ENCODE measurements around the gene LSM10. TPM values are rescaled to one million over a fixed set of nuclear protein-coding genes. Genes with fewer than 3 reads are reported as not detected.

Gene LSM10
- total and polyA plus RNA-seq, 9 of the 15 experiments (the other 6 are each of a cell fraction or from before 2014, with no cell fraction given) = 13.2 to 146 (median 68.9) TPM

DNA sequence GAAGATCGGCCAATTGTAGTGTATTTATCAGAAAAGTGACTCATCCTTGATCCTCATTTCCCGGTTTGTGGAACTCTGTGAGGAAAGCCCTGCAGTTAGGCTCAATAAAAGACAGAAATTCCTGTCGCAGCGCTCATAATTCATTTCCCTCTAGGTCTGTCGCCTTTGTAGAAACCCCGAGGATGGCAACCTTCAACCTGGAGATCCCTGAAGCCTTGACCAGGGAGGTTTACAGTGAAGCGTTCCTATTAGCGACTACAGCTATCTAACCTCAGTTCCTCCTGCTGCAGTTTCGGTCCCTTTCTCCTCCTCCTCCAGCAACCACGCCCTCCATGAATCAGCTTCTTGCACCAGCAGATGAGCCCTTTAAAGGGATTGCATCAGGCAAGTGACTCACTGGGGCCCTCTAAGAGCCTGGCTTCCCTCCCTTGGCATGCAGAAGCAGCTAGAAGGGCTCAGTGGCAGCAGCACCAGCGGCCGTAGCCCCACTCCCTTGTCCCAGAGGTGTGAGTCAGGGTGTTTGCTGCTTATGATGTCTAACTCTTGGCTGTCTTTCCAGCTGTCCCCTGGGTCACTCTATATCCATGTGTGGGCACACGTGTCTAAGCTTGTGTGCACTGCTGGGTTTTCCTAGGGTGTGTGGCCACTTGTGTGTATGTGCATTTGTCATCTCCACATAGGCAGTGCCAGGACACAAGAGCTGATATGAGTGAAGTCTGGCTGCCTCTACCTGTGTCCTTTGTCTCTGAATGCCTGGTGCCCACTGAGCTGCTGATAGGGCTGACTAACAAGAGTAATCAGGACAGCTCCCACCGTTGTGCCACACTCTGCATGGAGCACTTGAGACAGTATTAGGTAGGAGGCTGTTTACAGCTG is 11.2 kb downstream of the LSM10 start (continued):
- TF ChIP-seq, protein P1, sequence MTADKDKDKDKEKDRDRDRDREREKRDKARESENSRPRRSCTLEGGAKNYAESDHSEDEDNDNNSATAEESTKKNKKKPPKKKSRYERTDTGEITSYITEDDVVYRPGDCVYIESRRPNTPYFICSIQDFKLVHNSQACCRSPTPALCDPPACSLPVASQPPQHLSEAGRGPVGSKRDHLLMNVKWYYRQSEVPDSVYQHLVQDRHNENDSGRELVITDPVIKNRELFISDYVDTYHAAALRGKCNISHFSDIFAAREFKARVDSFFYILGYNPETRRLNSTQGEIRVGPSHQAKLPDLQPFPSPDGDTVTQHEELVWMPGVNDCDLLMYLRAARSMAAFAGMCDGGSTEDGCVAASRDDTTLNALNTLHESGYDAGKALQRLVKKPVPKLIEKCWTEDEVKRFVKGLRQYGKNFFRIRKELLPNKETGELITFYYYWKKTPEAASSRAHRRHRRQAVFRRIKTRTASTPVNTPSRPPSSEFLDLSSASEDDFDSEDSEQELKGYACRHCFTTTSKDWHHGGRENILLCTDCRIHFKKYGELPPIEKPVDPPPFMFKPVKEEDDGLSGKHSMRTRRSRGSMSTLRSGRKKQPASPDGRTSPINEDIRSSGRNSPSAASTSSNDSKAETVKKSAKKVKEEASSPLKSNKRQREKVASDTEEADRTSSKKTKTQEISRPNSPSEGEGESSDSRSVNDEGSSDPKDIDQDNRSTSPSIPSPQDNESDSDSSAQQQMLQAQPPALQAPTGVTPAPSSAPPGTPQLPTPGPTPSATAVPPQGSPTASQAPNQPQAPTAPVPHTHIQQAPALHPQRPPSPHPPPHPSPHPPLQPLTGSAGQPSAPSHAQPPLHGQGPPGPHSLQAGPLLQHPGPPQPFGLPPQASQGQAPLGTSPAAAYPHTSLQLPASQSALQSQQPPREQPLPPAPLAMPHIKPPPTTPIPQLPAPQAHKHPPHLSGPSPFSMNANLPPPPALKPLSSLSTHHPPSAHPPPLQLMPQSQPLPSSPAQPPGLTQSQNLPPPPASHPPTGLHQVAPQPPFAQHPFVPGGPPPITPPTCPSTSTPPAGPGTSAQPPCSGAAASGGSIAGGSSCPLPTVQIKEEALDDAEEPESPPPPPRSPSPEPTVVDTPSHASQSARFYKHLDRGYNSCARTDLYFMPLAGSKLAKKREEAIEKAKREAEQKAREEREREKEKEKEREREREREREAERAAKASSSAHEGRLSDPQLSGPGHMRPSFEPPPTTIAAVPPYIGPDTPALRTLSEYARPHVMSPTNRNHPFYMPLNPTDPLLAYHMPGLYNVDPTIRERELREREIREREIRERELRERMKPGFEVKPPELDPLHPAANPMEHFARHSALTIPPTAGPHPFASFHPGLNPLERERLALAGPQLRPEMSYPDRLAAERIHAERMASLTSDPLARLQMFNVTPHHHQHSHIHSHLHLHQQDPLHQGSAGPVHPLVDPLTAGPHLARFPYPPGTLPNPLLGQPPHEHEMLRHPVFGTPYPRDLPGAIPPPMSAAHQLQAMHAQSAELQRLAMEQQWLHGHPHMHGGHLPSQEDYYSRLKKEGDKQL (CRISPR knock-in tag; IDR thresholded peaks at IDR 0.05; ENCODE audit: borderline replicate concordance) = no peak
- TF ChIP-seq, protein P2, sequence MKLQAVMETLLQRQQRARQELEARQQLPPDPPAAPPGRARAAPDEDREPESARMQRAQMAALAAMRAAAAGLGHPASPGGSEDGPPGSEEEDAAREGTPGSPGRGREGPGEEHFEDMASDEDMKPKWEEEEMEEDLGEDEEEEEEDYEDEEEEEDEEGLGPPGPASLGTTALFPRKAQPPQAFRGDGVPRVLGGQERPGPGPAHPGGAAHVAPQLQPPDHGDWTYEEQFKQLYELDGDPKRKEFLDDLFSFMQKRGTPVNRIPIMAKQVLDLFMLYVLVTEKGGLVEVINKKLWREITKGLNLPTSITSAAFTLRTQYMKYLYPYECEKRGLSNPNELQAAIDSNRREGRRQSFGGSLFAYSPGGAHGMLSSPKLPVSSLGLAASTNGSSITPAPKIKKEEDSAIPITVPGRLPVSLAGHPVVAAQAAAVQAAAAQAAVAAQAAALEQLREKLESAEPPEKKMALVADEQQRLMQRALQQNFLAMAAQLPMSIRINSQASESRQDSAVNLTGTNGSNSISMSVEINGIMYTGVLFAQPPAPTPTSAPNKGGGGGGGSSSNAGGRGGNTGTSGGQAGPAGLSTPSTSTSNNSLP (IDR thresholded peaks at IDR 0.05; ENCODE audit: borderline replicate concordance, low read depth, low read length) = no peak; the same call in 1 of the 2 replicates
- TF ChIP-seq ZNF589 (CRISPR knock-in tag; IDR thresholded peaks at IDR 0.05; ENCODE audit: low read depth) = peak; percentile 98
- TF ChIP-seq HNRNPUL1 (IDR thresholded peaks at IDR 0.05; ENCODE audit: low read length) = no peak
- TF ChIP-seq ZNF253 (CRISPR knock-in tag; conservative IDR thresholded peaks at IDR 0.05) = no peak
- TF ChIP-seq HOXB6 (CRISPR knock-in tag; IDR thresholded peaks at IDR 0.05; ENCODE audit: borderline replicate concordance) = peak; percentile 72; the same call in 1 of the 2 replicates
- 0 out of 2 replicates have a peak, but pooled peaks have one; percentile 8 for TF ChIP-seq ZNF143 (CRISPR knock-in tag; IDR thresholded peaks at IDR 0.05)
- no peak for TF ChIP-seq LARP7 (IDR thresholded peaks at IDR 0.05)
- TF ChIP-seq, protein P3, sequence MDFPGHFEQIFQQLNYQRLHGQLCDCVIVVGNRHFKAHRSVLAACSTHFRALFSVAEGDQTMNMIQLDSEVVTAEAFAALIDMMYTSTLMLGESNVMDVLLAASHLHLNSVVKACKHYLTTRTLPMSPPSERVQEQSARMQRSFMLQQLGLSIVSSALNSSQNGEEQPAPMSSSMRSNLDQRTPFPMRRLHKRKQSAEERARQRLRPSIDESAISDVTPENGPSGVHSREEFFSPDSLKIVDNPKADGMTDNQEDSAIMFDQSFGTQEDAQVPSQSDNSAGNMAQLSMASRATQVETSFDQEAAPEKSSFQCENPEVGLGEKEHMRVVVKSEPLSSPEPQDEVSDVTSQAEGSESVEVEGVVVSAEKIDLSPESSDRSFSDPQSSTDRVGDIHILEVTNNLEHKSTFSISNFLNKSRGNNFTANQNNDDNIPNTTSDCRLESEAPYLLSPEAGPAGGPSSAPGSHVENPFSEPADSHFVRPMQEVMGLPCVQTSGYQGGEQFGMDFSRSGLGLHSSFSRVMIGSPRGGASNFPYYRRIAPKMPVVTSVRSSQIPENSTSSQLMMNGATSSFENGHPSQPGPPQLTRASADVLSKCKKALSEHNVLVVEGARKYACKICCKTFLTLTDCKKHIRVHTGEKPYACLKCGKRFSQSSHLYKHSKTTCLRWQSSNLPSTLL (IDR thresholded peaks at IDR 0.05) = no peak
- no peak for TF ChIP-seq MIER1 (IDR thresholded peaks at IDR 0.05; ENCODE audit: low read depth)
- no peak for TF ChIP-seq EHMT2 (IDR thresholded peaks at IDR 0.05)
- TF ChIP-seq FOXA1 (IDR thresholded peaks at IDR 0.05; ENCODE audit: borderline replicate concordance) = no peak
- no peak for TF ChIP-seq ZBTB1 (CRISPR knock-in tag; IDR thresholded peaks at IDR 0.05; ENCODE audit: borderline replicate concordance, low read depth)
- TF ChIP-seq, protein P4, sequence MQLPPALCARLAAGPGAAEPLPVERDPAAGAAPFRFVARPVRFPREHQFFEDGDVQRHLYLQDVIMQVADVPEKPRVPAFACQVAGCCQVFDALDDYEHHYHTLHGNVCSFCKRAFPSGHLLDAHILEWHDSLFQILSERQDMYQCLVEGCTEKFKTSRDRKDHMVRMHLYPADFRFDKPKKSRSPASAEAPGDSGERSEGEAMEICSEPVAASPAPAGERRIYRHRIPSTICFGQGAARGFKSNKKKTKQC (CRISPR knock-in tag; IDR thresholded peaks at IDR 0.05) = peak; percentile 87
- peak; percentile 97 for TF ChIP-seq SMAD4 (CRISPR knock-in tag; conservative IDR thresholded peaks at IDR 0.05)
- peak; percentile 88 for TF ChIP-seq DACH1 (IDR thresholded peaks at IDR 0.05; ENCODE audit: partially characterized antibody)
- TF ChIP-seq MCM7 (IDR thresholded peaks at IDR 0.05) = 0 out of 4 replicates have a peak, but pooled peaks of 1 of the 2 experiments have one; percentile 20
- TF ChIP-seq ZNF75A (CRISPR knock-in tag; IDR thresholded peaks at IDR 0.05) = no peak
- peak; percentile 53 for TF ChIP-seq ZNF134 (CRISPR knock-in tag; conservative IDR thresholded peaks at IDR 0.05)

Data from K562 (cell line).